IPS-18a (cell line): ENCODE measurements around the gene SULF2.

ENCODE experiments used
- H3K27ac ChIP-seq: one replicate; pipeline ENCODE4 v1.5.1; 2013; ENCODE audit warnings: low read length
- H3K27me3 ChIP-seq: one replicate; pipeline ENCODE4 v1.6.1; 2013; ENCODE audit warnings: mild to moderate bottlenecking, low read length; ENCODE audit not compliant: control insufficient read depth, insufficient read depth
- H3K36me3 ChIP-seq: one replicate; pipeline ENCODE4 v1.6.1; 2013; ENCODE audit warnings: low read depth, low read length; ENCODE audit not compliant: control insufficient read depth
- H3K4me1 ChIP-seq: one replicate; pipeline ENCODE4 v1.6.1; 2013; ENCODE audit warnings: low read depth, low read length; ENCODE audit not compliant: control insufficient read depth
- H3K4me3 ChIP-seq: one replicate; pipeline ENCODE4 v1.5.1; 2013; ENCODE audit warnings: low read length
- H3K9ac ChIP-seq: one replicate; pipeline ENCODE4 v1.6.1; 2013; ENCODE audit warnings: mild to moderate bottlenecking, low read length, moderate library complexity
- H3K9me3 ChIP-seq: one replicate; pipeline ENCODE4 v1.6.1; 2013; ENCODE audit warnings: low read depth, low read length; ENCODE audit not compliant: control insufficient read depth

Gene SULF2

DNA sequence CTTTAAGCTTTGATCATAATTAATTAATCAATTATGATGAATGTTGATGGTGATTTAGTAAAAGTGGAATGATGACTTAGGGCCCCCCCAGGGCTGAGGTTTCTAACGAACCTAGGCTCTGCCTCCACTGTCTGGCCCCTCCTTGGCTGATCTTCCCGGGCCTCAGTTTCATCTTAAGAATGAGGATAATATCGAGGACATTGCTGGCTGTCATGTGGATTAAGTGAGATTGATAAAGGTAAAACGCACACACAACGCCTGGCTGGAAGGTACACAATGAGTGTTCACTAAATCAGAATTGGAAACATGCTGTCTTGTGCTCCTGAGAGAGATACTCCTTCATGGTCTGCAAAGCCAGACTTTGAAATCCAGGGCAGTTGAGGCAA lies 5.3 kb upstream of the SULF2 start:
- Histone ChIP-seq H3K36me3 (no peaks in the 10 kb centered on the region), H3K4me1 (peaks cover 12% of the 10 kb centered on the region), H3K4me3 (no peak overlapping the region), H3K9me3 (no peaks in the 10 kb centered on the region), H3K27ac (no peak overlapping the region), H3K9ac (no peak overlapping the region), H3K27me3 (peaks cover 17% of the 10 kb centered on the region)

DNA sequence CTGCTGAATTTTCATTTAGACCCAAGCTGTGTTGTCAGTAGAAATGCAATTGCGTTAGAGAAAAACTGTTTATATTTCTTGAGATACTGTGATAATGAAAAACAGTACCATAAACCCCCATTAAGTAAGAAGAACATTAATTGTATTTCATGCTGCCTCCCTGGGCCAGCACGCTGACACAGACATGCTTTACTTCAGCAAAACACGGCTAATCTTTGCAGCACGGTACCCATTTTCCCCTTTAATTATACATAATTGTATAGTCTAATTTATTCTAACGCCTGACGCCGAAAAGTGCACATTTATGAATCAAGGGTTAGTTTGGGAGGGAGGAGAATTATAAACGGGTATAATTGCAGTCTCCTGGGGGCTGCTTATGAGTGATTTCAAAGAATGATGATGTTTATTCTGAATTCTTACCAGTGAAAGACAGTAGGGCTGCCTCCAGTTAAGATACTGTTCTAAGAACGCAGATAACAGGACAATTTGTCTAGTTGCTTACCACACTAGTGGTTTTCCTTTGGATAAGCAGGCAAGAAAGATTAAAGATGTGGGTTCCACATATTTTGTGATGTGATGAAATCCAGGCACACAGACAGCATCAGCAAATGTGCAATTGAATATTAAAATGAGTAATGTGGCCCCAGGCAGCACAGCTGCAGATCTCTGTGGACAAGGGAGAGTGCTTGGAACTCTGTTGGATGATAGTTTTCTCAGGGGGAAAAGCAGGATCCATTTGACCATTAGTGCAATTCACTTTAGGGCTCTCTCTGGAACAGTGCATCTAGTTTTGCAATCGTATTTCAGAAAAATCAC lies 4.7 kb upstream of the SULF2 start:
- no peak overlapping the region for H3K4me3 ChIP-seq
- no peaks in the 10 kb centered on the region for H3K9me3 ChIP-seq
- H3K9ac ChIP-seq = no peak overlapping the region
- peaks cover 17% of the 10 kb centered on the region for H3K27me3 ChIP-seq
- peaks cover 12% of the 10 kb centered on the region for H3K4me1 ChIP-seq
- no peak overlapping the region for H3K27ac ChIP-seq
- no peaks in the 10 kb centered on the region for H3K36me3 ChIP-seq

- peaks cover 23% of the 10 kb centered on the region for H3K27me3 ChIP-seq
Measured at GRCh38 chr20:47789081-47789763, 3.9 kb upstream of the SULF2 start.

DNA sequence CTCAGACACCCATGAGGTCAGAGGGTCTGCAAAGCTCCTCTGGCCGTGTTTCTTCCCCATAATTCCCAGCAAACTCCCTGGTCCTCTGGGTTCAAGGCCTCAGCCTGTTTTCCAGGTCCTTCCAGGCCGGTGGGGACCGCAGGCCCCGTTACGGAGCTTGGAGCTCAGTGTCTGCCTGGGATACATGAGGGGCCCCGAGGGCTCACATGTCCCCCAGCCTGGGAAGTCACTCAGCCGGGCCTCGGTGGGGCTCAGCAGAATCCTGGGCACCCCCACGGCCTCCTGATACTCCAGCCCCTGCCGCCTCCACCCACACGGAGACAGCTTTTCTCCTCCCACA lies 3.4 kb upstream of the SULF2 start:
- Histone ChIP-seq H3K9me3 (no peaks in the 10 kb centered on the region), H3K4me1 (peaks cover 19% of the 10 kb centered on the region), H3K27ac (no peak overlapping the region), H3K4me3 (no peak overlapping the region), H3K27me3 (peaks cover 28% of the 10 kb centered on the region), H3K9ac (no peak overlapping the region), H3K36me3 (no peaks in the 10 kb centered on the region)

More at GRCh38 chr20:47789081-47789763, 3.9 kb upstream of the SULF2 start:
- H3K9ac ChIP-seq = no peak overlapping the region
- no peaks in the 10 kb centered on the region for H3K36me3 ChIP-seq
- H3K4me1 ChIP-seq = peaks cover 14% of the 10 kb centered on the region
- H3K4me3 ChIP-seq = no peak overlapping the region
- H3K9me3 ChIP-seq = no peaks in the 10 kb centered on the region
- no peak overlapping the region for H3K27ac ChIP-seq

DNA sequence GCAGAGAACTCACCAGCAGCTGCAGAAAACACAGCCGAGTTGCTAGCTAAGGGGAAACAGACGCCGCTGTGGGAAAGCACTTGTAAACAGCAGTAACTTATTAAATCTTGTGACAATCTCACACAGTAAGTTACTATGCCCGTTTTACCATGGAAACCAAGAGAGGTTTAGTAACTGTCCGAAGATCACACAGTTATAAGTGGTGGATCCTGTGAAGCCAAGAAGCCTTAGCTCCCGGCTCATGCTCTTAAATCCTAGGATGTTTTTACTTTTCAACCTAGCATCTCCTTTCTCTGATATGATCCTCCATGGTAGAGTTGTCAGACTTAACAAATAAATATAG lies 1.5 kb upstream of the SULF2 start:
- Histone ChIP-seq H3K9ac (no peak overlapping the region), H3K4me1 (peaks cover 13% of the 10 kb centered on the region), H3K9me3 (no peaks in the 10 kb centered on the region), H3K4me3 (peak overlapping the region; percentile 71), H3K27me3 (peaks cover 41% of the 10 kb centered on the region), H3K36me3 (no peaks in the 10 kb centered on the region), H3K27ac (no peak overlapping the region)

DNA sequence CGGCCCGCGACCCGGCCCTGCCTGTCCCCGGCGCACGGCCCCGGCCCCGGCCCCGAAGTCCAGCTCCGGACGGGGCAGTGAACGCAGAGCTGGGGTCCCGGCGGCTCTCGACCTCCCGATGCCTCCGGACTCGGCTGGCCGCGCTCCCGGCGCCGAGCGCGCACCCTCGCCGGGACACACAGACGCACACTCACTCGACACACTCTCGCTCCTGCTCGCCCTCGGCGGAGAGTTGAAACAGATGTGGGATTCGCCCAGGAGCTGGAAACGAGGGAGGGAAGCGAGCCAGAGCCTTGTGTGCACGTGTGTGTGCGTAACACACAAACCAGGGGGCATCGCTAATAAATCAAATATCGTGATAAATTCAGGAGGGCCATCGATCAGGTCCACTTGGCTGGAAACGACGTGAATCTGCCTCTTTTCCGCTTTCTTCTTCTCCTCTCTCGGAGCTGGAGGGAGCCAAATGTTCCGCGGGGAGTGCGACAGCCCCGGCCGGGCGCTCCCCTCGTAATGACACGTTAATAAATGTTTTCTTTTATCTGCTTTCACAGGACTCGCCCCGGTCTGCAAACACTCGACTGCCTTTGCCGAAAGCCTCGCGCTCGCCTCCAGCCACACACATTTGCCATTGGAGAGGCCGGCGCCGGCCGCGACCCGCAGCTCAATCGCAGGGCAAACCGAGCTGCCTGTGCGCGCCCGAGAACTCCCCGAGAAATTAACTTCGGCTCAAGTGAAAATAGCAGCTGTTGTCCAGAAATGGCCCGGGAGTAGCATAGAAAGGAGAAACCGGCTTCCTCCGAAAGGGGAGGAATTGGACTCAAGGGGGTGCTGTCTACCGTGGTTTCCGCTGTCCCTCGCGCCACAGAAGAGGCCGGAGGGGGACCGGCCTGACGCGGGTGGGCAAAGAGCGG lies 828 bp upstream of the SULF2 start:
- H3K36me3 ChIP-seq = no peaks in the 10 kb centered on the region

DNA sequence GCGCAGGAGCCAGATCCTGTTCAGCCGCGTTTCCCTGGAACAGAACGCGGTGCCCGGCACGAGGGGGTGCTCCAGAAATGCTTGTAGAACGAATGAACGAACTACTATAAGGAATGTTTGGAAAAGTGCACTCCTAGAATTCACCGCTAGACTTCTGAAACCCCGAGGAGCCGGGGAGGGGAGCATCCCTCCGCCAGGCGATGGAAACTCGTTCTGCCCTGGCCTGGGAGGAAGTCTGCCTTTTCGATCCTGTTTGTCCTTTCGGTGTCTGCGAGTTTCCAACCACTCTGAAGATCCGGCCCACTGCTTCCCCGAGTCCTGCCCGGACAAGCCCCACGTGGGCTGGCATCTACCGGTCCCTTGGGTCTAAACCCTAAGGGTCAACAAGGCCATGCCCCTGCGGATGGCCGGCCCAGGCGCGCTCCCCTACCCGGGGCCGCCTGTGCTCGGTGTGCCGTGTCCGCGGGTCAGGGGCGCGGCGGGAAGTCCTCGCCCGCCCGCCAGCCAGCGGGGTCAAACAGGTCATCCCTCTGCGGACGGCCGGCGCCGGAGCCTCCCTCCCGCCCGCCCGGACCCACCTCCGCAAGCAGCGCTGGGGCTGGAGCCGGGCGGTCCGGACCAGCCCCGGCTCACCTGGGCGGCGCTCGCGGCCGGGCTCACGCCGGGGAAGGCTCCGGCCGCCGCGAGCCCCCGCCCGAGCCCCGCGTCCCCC lies 526 bp downstream of the SULF2 start:
- Histone ChIP-seq H3K27ac (no peak overlapping the region), H3K36me3 (no peaks in the 10 kb centered on the region), H3K9ac (peak overlapping the region; percentile 41), H3K4me1 (peaks cover 11% of the 10 kb centered on the region), H3K27me3 (peaks cover 41% of the 10 kb centered on the region), H3K4me3 (peak overlapping the region; percentile 71), H3K9me3 (no peaks in the 10 kb centered on the region)

More for the DNA sequence above, 828 bp upstream of the SULF2 start:
- Histone ChIP-seq H3K9me3 (no peaks in the 10 kb centered on the region), H3K4me3 (peak overlapping the region; percentile 71), H3K27me3 (peaks cover 41% of the 10 kb centered on the region), H3K9ac (peak overlapping the region; percentile 46), H3K27ac (no peak overlapping the region), H3K4me1 (peaks cover 11% of the 10 kb centered on the region)

GRCh38 chr20:47783828-47784598 lies 1.3 kb downstream of the SULF2 start:
- Histone ChIP-seq H3K36me3 (no peaks in the 10 kb centered on the region), H3K9me3 (no peaks in the 10 kb centered on the region), H3K9ac (no peak overlapping the region), H3K4me3 (peak overlapping the region; percentile 71), H3K4me1 (peaks cover 11% of the 10 kb centered on the region), H3K27ac (no peak overlapping the region), H3K27me3 (peaks cover 41% of the 10 kb centered on the region)

DNA sequence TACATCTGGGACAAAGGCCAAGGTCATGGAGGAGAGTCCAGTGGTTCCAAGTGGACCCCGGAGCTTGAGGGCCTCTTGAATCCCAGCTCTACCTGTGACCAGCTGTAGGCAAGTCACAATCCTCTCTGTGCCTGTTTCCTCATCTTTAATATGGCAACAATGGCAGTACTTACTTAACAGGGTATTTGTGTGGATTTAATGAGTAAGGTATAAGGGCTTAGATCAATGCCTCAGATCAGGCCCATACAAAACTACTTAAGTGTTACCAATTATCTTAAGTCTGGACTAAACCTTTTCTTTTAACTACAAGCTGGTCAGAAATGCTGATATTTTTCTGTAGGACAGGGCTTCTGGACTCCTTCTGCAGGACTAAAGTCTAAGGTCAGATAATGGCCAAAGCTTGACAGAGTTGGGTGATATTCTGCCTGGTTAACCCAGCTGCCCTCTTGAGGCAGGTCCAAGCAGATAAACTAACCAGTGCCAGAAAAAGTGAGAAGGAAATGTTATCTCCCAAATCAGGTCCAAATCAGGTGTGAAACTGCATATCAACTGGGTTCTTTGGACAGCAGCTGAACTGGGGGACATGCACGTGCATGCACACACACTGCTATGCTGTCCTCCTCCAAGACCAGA lies 2.2 kb downstream of the SULF2 start:
- no peak overlapping the region for H3K4me3 ChIP-seq
- H3K27ac ChIP-seq = no peak overlapping the region
- H3K36me3 ChIP-seq = no peaks in the 10 kb centered on the region
- H3K9ac ChIP-seq = no peak overlapping the region
- H3K9me3 ChIP-seq = no peaks in the 10 kb centered on the region
- peaks cover 11% of the 10 kb centered on the region for H3K4me1 ChIP-seq
- H3K27me3 ChIP-seq = peaks cover 41% of the 10 kb centered on the region

DNA sequence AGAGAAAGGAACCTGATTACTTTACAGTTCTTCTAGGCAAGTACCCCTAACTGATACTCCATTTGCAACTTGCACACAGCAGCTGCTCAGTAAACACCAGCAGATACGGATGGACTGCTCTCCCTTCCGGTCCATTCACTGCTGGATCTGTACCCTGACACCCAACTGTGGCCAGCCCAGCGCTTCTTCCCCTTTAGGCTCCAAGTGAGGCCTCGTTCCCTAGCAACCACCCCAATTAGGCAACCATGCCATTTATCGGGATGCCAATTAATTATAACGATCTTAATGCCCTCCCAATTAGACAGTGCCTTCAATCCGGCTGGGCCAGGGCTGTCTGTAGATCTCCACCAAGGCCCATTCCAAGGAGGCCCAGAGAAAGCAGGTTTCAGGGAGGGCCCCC lies 3.2 kb downstream of the SULF2 start:
- H3K27me3 ChIP-seq = peaks cover 37% of the 10 kb centered on the region
- H3K4me3 ChIP-seq = no peak overlapping the region

More for the DNA sequence above, 3.2 kb downstream of the SULF2 start:
- Histone ChIP-seq H3K4me1 (peaks cover 11% of the 10 kb centered on the region), H3K9ac (no peak overlapping the region), H3K9me3 (no peaks in the 10 kb centered on the region), H3K27ac (no peak overlapping the region), H3K36me3 (no peaks in the 10 kb centered on the region)
